Measurements from ENCODE around the gene DLGAP1.

- TF ChIP-seq CTCF (IDR thresholded peaks at IDR 0.05 in 2 of 3, conservative IDR thresholded peaks at IDR 0.05 in 1 of 3; ENCODE audit: borderline replicate concordance in 1 of 3, insufficient read depth in 1 of 3, low read depth in 2 of 3, low read length in 2 of 3) (no peak), POLR2AphosphoS5 (IDR thresholded peaks at IDR 0.05; ENCODE audit: low read depth, low read length) (no peak), YY1 (IDR thresholded peaks at IDR 0.05; ENCODE audit: extremely low read depth, insufficient replicate concordance, low read depth, low read length) (no peak), CEBPB (IDR thresholded peaks at IDR 0.05; ENCODE audit: low read depth) (no peak)
Observed at GRCh38 chr18:3845161-3845560, 609.9 kb downstream of the DLGAP1 start.

Measured in HCT116 (cell line).